Hepatocyte (in vitro differentiated cells): ENCODE data around the gene ABTB1. TPM values are rescaled to one million over a fixed set of nuclear protein-coding genes. Genes with fewer than 3 reads are reported as not detected.
A peak's percentile ranks its signal among the peaks of the same experiment; 100 is the strongest.

Experiments used
- DNase-seq: peaks from one replicate; pipeline ENCODE4 v3.0.0-alpha.2; 2016; ENCODE audit warnings: low spot score
- H2AFZ ChIP-seq: fragments of 200-600 bp; sonication (generic); 2 replicates; pipeline ENCODE4 v1.6.0; 2016; ENCODE audit warnings: antibody characterized with exemption, mild to moderate bottlenecking
- H3K27ac ChIP-seq: fragments of 200-600 bp; sonication (generic); 2 replicates; pipeline ENCODE4 v1.5.1; 2016; ENCODE audit warnings: mild to moderate bottlenecking
- H3K27me3 ChIP-seq: fragments of 200-600 bp; sonication (generic); 2 replicates; pipeline ENCODE4 v1.6.1; 2016
- H3K36me3 ChIP-seq: fragments of 200-600 bp; sonication (generic); replicated peaks from 2 replicates; pipeline ENCODE4 v1.5.1; 2016; ENCODE audit warnings: low read depth; ENCODE audit not compliant: insufficient read depth
- H3K4me1 ChIP-seq: fragments of 200-600 bp; sonication (generic); 2 replicates; pipeline ENCODE4 v1.5.1; 2016; ENCODE audit warnings: mild to moderate bottlenecking, moderate library complexity; ENCODE audit not compliant: insufficient read depth
- H3K4me2 ChIP-seq: fragments of 200-600 bp; sonication (generic); 2 replicates; pipeline ENCODE4 v1.6.0; 2016
- H3K4me3 ChIP-seq: fragments of 200-600 bp; sonication (generic); 2 replicates; pipeline ENCODE4 v1.5.1; 2016; ENCODE audit warnings: mild to moderate bottlenecking
- H3K79me2 ChIP-seq: fragments of 200-600 bp; sonication (generic); 2 replicates; pipeline ENCODE4 v1.6.0; 2017; ENCODE audit warnings: mild to moderate bottlenecking
- H3K9me2 ChIP-seq: fragments of 200-600 bp; sonication (generic); replicated peaks from 2 replicates; pipeline ENCODE4 v1.6.0; 2017; ENCODE audit warnings: mild to moderate bottlenecking; ENCODE audit not compliant: insufficient read depth
- H3K9me3 ChIP-seq: fragments of 200-600 bp; sonication (generic); 2 replicates; pipeline ENCODE4 v1.5.1; 2016; ENCODE audit warnings: low read depth, mild to moderate bottlenecking
- H4K20me1 ChIP-seq: fragments of 200-600 bp; sonication (generic); 2 replicates; pipeline ENCODE4 v1.6.0; 2016; ENCODE audit warnings: mild to moderate bottlenecking; ENCODE audit not compliant: insufficient read depth, poor library complexity, severe bottlenecking
- CTCF ChIP-seq: fragments of 200-600 bp; sonication (generic); IDR thresholded peaks from 2 replicates; pipeline ENCODE4 v1.5.1; 2016; ENCODE audit warnings: antibody characterized with exemption, mild to moderate bottlenecking; ENCODE audit not compliant: poor library complexity
- EZH2 ChIP-seq: fragments of 200-600 bp; sonication (generic); IDR thresholded peaks from 2 replicates; pipeline ENCODE4 v1.6.1; 2016; ENCODE audit warnings: antibody characterized with exemption, mild to moderate bottlenecking, borderline replicate concordance
- EZH2phosphoT487 ChIP-seq: fragments of 200-600 bp; sonication (generic); IDR thresholded peaks from one replicate; pipeline ENCODE4 v1.6.1; 2018; ENCODE audit warnings: antibody characterized with exemption, mild to moderate bottlenecking, low read depth, moderate library complexity; ENCODE audit not compliant: unreplicated experiment, severe bottlenecking
- WGBS: methylation state at CpG from one replicate; pipeline ENCODE4 v1.1.6; 2016; ENCODE audit warnings: low lambda C conversion rate; ENCODE audit errors: missing lambda C conversion rate; 5-methylcytosine and 5-hydroxymethylcytosine counted together
- polyA plus RNA-seq: library from polyadenylated mRNA; unstranded; fragments of >200 nt; fragmentation: Nextera tagmentation; extraction: Ambion mirVana; gene quantifications from 2 replicates; pipeline ENCODE4 v1.2.1, GENCODE V29; 2016
- total RNA-seq: library from RNA; depleted of rRNA; stranded (reverse); fragments of >200 nt; gene quantifications from 2 replicates; pipeline ENCODE4 v1.2.3, GENCODE V29; 2014

ABTB1 gene
- total and polyA plus RNA-seq, 2 experiments from 2014 or later, result 4.7 to 13.8 TPM

- no peak for DNase-seq
- Histone ChIP-seq H3K27ac (peak overlapping the region; percentile 55), H2AFZ (no peak overlapping the region), H3K9me2 (no peaks in the 10 kb centered on the region), H4K20me1 (no peaks in the 10 kb centered on the region), H3K27me3 (no peaks in the 10 kb centered on the region), H3K79me2 (no peaks in the 10 kb centered on the region), H3K36me3 (no peaks in the 10 kb centered on the region), H3K9me3 (no peaks in the 10 kb centered on the region), H3K4me3 (no peak overlapping the region), H3K4me1 (peaks cover 21% of the 10 kb centered on the region), H3K4me2 (no peak overlapping the region)
- WGBS, result 87% methylated on average over 2 of the region's 2 CpGs
- TF ChIP-seq CTCF, result no peak
Measured at GRCh38 chr3:127688022-127688415, 15.3 kb downstream of the ABTB1 start.

- Histone ChIP-seq H3K27ac (peak overlapping the region; percentile 55), H3K79me2 (no peaks in the 10 kb centered on the region), H4K20me1 (no peaks in the 10 kb centered on the region), H3K27me3 (no peaks in the 10 kb centered on the region), H2AFZ (no peak overlapping the region), H3K36me3 (no peaks in the 10 kb centered on the region), H3K4me1 (peaks cover 21% of the 10 kb centered on the region), H3K9me2 (no peaks in the 10 kb centered on the region), H3K4me3 (no peak overlapping the region), H3K4me2 (no peak overlapping the region), H3K9me3 (no peaks in the 10 kb centered on the region)
- DNase-seq, result peak; percentile 30
- TF ChIP-seq EZH2 (no peak), CTCF (no peak), EZH2phosphoT487 (no peak)
- 59% methylated on average over 20 of the region's 20 CpGs for WGBS
Measured at GRCh38 chr3:127688416-127689265, 15.9 kb downstream of the ABTB1 start.

GRCh38 chr3:127689266-127689860 lies 16.6 kb downstream of the ABTB1 start:
- Histone ChIP-seq H3K27me3 (no peaks in the 10 kb centered on the region), H3K9me2 (no peaks in the 10 kb centered on the region), H3K4me3 (no peak overlapping the region), H3K4me1 (peaks cover 21% of the 10 kb centered on the region), H3K4me2 (no peak overlapping the region), H4K20me1 (no peaks in the 10 kb centered on the region), H3K27ac (peak overlapping the region; percentile 55), H3K36me3 (no peaks in the 10 kb centered on the region), H3K79me2 (no peaks in the 10 kb centered on the region), H2AFZ (no peak overlapping the region), H3K9me3 (no peaks in the 10 kb centered on the region)
- DNase-seq, result no peak
- 90% methylated on average over 19 of the region's 19 CpGs for WGBS
- no peak for TF ChIP-seq EZH2phosphoT487
- TF ChIP-seq EZH2, result no peak
- TF ChIP-seq CTCF, result no peak
